SK-N-MC (cell line): ENCODE results near the gene SDF4.

ENCODE experiments used
- DNase-seq: peaks from one replicate; pipeline ENCODE4 v3.0.0-alpha.2; 2011; ENCODE audit warnings: low read depth, low spot score
- H3K27ac ChIP-seq: fragments of 200-600 bp; sonication (generic); 2 replicates; pipeline ENCODE4 v1.5.1; 2016; ENCODE audit warnings: mixed run types
- H3K36me3 ChIP-seq: fragments of 200-600 bp; sonication (generic); 2 replicates; pipeline ENCODE4 v1.6.1; 2017; ENCODE audit warnings: antibody characterized with exemption, low read length, mixed read lengths; ENCODE audit not compliant: insufficient read depth
- H3K4me3 ChIP-seq: fragments of 200-600 bp; sonication (generic); 2 replicates; pipeline ENCODE4 v1.5.1; 2016
- H3K9ac ChIP-seq: fragments of 200-600 bp; sonication (generic); 2 replicates; pipeline ENCODE4 v1.8.0; 2017; ENCODE audit warnings: mixed run types, mixed read lengths; ENCODE audit not compliant: insufficient read length
- H3K9me3 ChIP-seq: fragments of 200-600 bp; sonication (generic); 2 replicates; pipeline ENCODE4 v1.6.1; 2017; ENCODE audit warnings: low read depth, mild to moderate bottlenecking, antibody characterized with exemption, low read length, moderate library complexity, mixed read lengths
- EZH2 ChIP-seq: fragments of 200-600 bp; sonication (generic); IDR thresholded peaks from one replicate; pipeline ENCODE4 v1.6.1; 2017; ENCODE audit warnings: antibody characterized with exemption
- FOXP2 ChIP-seq: optimal IDR thresholded peaks from 2 replicates; pipeline ENCODE3; 2011; ENCODE audit warnings: mild to moderate bottlenecking, moderate library complexity; ENCODE audit not compliant: insufficient read depth; ENCODE audit errors: extremely low read length, control extremely low read depth
- POLR2AphosphoS5 ChIP-seq: IDR thresholded peaks from 2 replicates; pipeline ENCODE4 v1.6.1; 2012; ENCODE audit warnings: mild to moderate bottlenecking, low read depth, low read length, borderline replicate concordance

SDF4 gene

DNA sequence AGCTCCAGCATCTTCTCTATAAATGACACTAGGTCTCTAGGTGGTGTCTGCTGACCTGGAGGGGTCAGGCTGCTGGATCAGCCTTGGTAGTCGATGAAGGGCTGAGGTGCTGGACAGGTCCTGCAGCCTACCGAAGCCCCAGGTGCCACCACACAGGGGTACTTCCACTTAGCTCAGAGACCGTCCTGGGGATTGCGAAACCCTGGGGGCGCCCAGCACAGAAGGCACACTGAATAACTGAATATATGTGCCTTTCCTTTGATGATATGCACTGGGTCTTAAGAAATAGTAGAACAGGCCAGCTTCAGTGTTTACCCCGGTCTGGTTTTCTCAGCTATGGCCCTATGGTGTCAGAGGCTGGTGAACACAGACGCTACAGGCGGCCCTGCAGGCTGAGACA is 31.0 kb upstream of the SDF4 start:
- Histone ChIP-seq H3K9ac (no peak overlapping the region), H3K27ac (no peak overlapping the region), H3K4me3 (no peak overlapping the region), H3K36me3 (peaks cover 65% of the 10 kb centered on the region), H3K9me3 (no peaks in the 10 kb centered on the region)
- DNase-seq, result no peak
- TF ChIP-seq FOXP2, result no peak
- TF ChIP-seq EZH2, result no peak
- no peak for TF ChIP-seq POLR2AphosphoS5

DNA sequence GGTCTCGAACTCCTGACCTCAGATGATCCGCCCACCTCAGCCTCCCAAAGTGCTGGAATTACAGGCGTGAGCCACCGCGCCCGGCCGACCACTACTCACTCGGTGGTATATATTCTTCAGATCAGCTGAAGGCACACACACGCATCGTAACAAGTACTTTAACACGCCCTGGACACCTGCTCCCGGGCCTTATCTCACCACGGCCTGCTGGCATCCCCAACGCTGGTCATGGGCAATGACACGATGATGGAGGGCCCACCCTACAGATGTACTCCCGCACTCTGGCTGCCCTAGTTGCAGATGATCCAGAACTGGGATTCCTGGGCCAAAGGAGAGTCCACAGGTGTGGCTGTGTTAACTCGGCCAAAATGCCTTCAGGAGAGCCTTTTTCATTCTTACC is 30.3 kb upstream of the SDF4 start:
- Histone ChIP-seq H3K27ac (no peak overlapping the region), H3K4me3 (no peak overlapping the region)

DNA sequence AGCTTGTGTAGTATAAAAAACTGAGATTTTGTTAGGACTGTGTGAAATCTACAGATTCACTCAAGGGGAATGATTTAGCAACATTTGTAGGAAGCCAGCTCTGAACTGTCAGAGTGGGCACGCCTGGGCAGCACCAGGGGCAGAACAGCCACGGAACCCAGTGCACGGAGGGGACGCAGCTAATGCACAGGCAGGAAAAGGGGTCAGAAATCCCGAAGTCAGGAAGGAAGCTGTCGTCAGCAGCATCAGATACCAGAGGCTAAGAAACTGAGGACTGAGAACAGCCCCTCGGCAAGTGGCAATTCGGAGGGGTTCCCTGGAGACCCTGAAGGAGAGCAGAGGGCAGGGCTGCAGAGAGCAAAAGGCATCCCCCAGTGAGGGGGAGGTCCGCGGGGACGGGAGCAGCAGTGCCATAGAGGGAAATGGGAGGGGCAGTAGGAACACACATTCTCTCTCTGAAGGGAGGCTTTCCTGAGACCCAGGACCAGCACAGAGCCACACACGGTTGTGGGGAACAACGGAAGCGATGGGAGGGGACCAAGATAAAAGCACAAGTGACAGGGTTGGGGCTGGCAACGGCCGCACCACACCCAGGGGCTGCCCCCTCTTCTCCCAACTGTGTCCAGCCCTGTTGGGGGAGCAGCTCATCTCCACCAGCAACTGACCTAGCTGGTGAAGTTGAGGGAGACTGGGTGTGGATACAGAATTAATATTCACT is 29.2 kb upstream of the SDF4 start:
- Histone ChIP-seq H3K27ac (peak overlapping the region; percentile 42; the same call in 1 of the 2 replicates), H3K9me3 (no peaks in the 10 kb centered on the region), H3K4me3 (no peak overlapping the region), H3K9ac (no peak overlapping the region), H3K36me3 (peaks cover 70% of the 10 kb centered on the region)
- DNase-seq, result no peak
- TF ChIP-seq POLR2AphosphoS5 (no peak), FOXP2 (no peak), EZH2 (no peak)

More for the DNA sequence above, 30.3 kb upstream of the SDF4 start:
- peaks cover 64% of the 10 kb centered on the region for H3K36me3 ChIP-seq
- H3K9me3 ChIP-seq, result no peaks in the 10 kb centered on the region
- DNase-seq, result no peak
- H3K9ac ChIP-seq, result no peak overlapping the region
- TF ChIP-seq FOXP2 (no peak), POLR2AphosphoS5 (no peak), EZH2 (no peak)

DNA sequence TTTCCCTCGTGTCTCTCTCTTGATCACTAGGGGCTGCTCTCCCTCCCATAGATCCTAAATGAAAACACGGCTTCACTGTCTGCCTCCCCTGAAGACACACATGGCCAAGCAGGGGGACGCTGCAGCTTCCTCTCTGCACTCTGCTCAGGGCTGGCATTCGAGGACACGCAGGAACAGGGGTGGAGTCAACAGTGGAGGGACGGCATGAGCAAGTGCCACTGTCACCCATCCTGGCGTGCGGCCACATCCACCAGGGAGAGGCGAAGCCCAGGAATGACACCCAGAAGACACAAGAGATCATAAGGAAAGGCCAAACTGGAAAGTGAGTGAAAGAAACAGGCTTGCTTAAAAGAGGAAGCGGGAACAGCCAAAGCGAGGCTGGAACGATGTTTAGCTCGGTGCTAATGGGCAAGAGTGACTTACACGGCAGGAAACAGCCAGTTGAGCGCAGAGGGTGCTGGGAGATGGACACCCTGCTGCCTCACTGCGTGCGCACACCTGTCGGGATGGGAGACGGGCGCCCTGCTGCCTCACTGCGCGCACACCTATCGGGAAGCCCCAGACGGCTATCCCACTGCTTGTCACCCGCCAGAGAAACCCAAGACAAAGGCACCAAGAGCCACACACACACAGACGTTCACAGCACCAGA is 28.3 kb upstream of the SDF4 start:
- no peak for DNase-seq
- TF ChIP-seq FOXP2, result no peak
- no peak for TF ChIP-seq EZH2
- TF ChIP-seq POLR2AphosphoS5, result no peak
- Histone ChIP-seq H3K9ac (no peak overlapping the region), H3K27ac (no peak overlapping the region; the same call in 1 of the 2 replicates), H3K4me3 (no peak overlapping the region), H3K9me3 (no peaks in the 10 kb centered on the region), H3K36me3 (peaks cover 73% of the 10 kb centered on the region)

DNA sequence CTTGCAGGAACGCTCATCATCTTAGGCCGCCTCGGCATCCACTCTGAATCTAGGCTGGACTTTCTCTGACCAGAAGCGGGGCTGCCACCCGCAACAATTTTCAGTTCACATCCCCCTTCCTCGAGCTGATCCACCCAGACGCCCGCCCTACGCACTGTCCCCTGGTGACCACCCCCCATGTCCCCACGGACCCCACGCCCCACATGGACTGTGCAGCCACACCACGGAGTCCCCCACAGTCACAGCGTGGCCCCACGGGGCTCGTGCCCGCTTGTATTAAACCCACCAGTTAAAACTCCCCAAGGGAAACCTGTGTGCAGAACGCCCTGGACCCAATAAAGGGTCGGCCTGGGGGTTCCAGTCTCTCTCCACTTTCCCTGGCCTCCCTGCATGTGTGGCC is 27.7 kb upstream of the SDF4 start:
- Histone ChIP-seq H3K4me3 (no peak overlapping the region), H3K9ac (no peak overlapping the region), H3K36me3 (peaks cover 72% of the 10 kb centered on the region), H3K27ac (no peak overlapping the region), H3K9me3 (no peaks in the 10 kb centered on the region)
- no peak for DNase-seq
- TF ChIP-seq POLR2AphosphoS5 (no peak), FOXP2 (no peak), EZH2 (no peak)

DNA sequence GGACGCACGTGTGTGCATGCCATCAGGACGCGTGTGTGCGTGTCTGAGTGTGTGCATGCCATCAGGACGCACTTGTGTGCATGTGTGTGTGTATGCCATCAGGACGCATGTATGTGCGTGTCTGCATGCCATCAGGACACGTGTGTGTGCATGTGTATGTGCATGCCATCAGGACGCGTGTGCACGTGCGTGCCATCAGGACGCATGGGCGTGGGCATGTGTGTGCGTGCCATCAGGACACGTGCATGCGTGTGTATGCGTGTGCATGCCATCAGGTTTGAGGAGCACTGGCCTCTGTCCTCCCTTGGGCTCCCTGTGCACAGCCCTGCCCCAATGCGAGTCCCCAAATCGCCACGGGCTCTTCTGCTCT is 27.3 kb upstream of the SDF4 start:
- H3K9ac ChIP-seq, result no peak overlapping the region
- peaks cover 70% of the 10 kb centered on the region for H3K36me3 ChIP-seq
- DNase-seq, result no peak
- TF ChIP-seq EZH2 (no peak), POLR2AphosphoS5 (no peak), FOXP2 (no peak)
- no peaks in the 10 kb centered on the region for H3K9me3 ChIP-seq
- H3K4me3 ChIP-seq, result no peak overlapping the region
- no peak overlapping the region for H3K27ac ChIP-seq

DNA sequence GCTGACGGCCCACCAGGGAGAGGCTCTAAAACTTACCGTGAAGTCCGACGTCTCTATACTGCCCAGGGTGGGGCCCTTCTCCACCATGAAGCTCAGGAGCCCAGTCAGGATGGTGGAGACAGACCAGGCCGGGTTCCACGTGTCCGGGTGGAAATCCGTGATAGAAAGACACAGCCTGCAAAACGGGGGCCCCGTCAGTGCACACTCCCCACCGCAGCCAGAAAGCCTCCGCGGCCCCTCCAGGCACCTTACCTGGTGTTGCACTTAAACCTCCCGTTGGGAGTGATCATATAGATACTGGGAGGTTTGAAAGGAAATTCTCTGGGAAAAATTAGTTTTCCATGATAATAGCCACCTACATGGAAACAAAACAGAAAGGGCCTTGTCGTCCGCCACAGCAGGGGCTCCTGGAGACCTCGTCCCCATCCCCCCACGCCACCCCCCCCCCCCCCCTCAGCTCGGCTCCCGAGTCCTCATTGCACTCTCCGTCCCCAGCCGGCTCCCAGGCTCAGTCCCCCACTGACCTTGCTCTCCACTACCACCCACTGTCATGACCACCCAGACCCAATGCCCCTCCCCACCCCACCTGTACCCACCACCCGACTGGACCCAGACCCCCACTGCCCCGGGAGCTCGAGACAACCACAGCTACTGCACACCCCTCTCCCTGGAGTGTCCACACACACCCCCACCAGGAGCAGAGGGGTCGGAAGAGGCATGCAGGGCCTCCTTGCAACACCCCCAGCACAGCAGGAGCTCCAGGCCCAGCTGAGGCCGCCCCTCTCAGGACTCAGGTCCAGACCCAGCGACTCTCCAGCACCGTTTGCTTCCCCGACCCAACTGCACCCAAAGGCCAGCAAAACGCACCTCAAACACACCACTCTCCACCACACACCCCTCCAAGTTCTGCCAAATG is 25.4 kb upstream of the SDF4 start:
- no peak for DNase-seq
- Histone ChIP-seq H3K27ac (0 out of 2 replicates have a peak overlapping the region, but pooled peaks have one; percentile 35), H3K36me3 (peaks cover 52% of the 10 kb centered on the region), H3K4me3 (no peak overlapping the region), H3K9me3 (no peaks in the 10 kb centered on the region), H3K9ac (no peak overlapping the region)
- TF ChIP-seq EZH2 (no peak), FOXP2 (no peak), POLR2AphosphoS5 (no peak)

DNA sequence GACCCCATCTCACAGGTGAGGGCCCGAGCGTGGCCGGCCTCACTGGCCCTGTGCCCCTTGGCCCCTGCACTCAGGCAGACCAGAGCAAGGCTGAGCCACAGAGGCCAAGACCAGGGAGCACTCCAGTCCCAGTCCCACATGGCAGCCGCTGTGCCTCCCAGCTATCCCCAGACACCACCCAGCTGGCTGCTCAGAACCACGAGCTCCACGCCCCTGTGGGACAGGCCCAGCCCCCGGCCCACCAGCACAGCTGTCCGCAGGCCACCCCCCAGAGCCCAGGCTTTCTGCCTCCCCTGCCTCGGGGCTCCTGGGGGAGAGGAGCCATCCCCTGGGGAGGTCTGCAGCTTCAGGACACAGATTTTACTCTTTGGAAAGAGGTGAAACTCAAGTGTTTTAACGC is 23.8 kb upstream of the SDF4 start:
- no peak overlapping the region for H3K9ac ChIP-seq
- peak overlapping the region; percentile 84 for H3K27ac ChIP-seq
- H3K4me3 ChIP-seq, result no peak overlapping the region
- peaks cover 42% of the 10 kb centered on the region for H3K36me3 ChIP-seq
- TF ChIP-seq POLR2AphosphoS5, result no peak
- no peak for DNase-seq
- H3K9me3 ChIP-seq, result no peaks in the 10 kb centered on the region

DNA sequence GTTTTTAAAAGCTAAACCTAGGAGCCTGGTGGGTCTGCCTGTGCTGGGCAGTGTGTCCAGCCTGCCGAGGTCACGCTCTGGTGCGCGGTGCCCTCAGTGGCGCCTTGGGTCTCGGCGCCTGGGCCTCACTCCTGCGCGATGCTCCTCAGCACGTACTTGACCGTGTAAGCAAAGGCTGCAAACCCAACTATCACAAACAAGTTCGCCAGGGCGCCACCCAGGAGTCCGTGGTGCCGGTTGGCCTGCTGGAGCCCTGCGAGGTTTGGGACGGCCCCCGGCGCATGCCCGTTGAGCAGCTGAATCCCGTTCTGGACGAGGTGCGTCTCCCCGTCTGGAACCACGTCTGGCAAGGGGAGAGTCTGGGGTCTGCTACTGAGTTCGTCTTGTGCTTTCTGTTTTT is 23.3 kb upstream of the SDF4 start:
- H3K36me3 ChIP-seq, result peaks cover 36% of the 10 kb centered on the region

More for the DNA sequence above, 23.3 kb upstream of the SDF4 start:
- no peaks in the 10 kb centered on the region for H3K9me3 ChIP-seq
- H3K4me3 ChIP-seq, result no peak overlapping the region
- H3K9ac ChIP-seq, result no peak overlapping the region
- H3K27ac ChIP-seq, result peak overlapping the region; percentile 84
- DNase-seq, result no peak
- no peak for TF ChIP-seq FOXP2
- no peak for TF ChIP-seq POLR2AphosphoS5
- no peak for TF ChIP-seq EZH2
